Measurements from ENCODE around the gene CDCA3. TPM values are rescaled to one million over a fixed set of nuclear protein-coding genes. Genes with fewer than 3 reads are reported as not detected.
A peak's percentile ranks its signal among the peaks of the same experiment; 100 is the strongest.
"Not testable (repeated sequence)": the region's sequence is repeated elsewhere in the genome, so short reads cannot be mapped to it uniquely, and the experiment has no call there.

CDCA3 gene
- 2.2 TPM for total RNA-seq

DNA sequence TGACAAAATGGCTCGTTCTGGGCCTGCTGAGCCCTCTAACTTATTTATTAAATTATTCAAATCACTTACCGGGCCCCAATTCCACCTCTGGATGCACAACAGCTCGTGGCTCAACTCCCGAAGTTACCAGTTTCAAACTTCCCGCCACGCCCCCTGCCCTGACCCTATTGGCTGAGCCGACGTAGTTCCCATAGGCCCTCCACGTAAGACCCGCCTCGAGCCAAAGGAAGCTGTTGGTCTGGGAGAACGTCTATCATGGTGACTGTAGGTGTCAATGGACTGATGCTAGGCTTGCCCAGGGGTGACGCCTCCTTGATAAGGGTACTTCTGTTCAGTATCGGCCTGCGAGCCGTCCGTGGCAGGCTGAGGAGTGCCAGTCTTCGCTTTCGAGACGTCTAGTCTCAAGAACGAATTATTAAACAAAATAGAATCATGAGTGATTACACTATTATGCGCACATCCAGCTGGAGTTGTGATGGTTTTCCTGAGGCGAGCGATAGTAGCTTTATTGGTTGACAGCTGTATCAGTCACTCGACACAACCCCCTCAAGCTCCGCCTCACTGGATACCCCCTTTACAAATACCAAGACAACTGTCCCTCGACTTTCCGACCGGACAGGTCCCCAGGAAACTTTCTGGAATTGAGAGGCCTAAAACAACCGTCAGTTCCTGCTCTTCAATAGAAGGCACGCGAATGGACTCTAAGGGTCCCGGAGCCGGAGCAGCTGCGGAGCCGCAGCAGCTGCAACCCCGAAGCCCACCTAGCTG lies at the start of gene CDCA3:
Gene CDCA3, minus strand, starts transcription at position 134 of the 768 bp plus-strand sequence. CDS start 334 bp downstream, outside the sequence.
- DNase-seq (ENCODE audit: low spot score): peak; percentile 96

- DNase-seq (ENCODE audit: low spot score): peak; percentile 73
Observed at GRCh38 chr12:6899837-6900519, 48.9 kb upstream of the CDCA3 start.

DNA sequence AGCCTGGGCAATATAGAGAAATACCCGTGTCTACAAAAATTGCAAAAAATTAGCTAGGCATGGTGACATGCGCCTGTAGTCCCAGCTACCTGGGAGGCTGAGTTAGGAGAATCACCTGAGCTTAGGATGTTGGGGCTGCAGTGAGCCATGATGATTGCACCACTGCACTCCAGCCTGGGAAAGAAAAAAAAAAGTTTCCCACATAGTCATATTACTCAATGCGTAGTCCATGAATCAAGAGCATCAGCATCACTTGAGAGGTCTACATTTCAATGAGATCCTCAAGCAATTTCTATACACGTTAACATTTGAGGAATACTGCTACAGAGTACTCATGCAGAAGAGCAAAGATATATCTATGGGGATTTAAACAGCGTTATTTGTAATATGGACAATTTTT lies 48.3 kb upstream of the CDCA3 start:
- DNase-seq (ENCODE audit: low spot score): no peak

DNA sequence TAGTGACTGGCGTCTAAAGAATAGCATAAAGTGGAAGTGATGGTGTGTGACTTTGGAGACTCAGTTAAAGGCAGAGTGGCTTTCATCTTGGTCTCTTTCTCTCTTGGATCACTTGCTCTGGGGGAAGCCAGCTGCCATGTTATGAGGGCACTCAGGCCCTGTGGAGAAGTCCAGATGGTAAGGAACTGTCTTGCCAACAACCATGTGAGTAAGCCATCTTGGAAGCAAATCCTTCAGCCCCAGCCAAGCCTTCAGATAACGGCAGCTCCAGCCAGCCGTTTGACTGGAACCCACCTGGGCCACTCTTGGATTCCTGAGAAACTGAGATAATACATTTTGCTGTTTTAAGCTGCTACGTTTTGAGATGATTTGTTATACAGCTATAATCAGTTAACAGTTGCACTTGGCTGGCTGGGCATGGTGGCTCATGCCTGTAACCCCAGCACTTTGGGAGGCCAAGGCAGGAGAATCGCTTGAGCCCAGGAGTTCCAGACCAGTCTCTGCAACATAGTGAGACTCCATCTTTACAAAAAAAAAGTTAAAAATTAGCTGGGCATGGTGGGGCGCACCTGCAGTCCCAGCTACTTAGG lies 45.9 kb upstream of the CDCA3 start:
- DNase-seq (ENCODE audit: low spot score): no peak

GRCh38 chr12:6894321-6894720 lies 43.2 kb upstream of the CDCA3 start:
- no peak for DNase-seq (ENCODE audit: low spot score)

- not testable (repeated sequence) for DNase-seq (ENCODE audit: low spot score)
Observed at GRCh38 chr12:6892683-6893082, 41.6 kb upstream of the CDCA3 start.

DNA sequence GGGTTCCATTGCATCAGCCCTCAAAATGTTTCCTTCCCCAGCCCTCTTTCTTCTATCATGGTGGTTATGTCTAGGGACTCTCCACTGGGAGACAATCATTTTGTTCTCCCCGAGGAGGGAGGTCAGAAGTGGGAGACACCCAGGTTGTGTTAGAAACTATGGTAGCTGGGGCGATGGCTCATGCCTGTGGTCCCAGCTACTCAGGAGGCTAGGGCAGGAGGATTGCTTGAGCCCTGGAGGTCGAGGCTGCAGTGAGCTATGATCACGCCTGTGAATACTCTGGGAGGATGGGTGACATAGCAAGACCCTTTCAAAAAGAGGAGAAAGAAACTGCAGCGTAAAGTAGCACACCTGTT lies 40.5 kb upstream of the CDCA3 start:
- DNase-seq (ENCODE audit: low spot score): no peak

DNA sequence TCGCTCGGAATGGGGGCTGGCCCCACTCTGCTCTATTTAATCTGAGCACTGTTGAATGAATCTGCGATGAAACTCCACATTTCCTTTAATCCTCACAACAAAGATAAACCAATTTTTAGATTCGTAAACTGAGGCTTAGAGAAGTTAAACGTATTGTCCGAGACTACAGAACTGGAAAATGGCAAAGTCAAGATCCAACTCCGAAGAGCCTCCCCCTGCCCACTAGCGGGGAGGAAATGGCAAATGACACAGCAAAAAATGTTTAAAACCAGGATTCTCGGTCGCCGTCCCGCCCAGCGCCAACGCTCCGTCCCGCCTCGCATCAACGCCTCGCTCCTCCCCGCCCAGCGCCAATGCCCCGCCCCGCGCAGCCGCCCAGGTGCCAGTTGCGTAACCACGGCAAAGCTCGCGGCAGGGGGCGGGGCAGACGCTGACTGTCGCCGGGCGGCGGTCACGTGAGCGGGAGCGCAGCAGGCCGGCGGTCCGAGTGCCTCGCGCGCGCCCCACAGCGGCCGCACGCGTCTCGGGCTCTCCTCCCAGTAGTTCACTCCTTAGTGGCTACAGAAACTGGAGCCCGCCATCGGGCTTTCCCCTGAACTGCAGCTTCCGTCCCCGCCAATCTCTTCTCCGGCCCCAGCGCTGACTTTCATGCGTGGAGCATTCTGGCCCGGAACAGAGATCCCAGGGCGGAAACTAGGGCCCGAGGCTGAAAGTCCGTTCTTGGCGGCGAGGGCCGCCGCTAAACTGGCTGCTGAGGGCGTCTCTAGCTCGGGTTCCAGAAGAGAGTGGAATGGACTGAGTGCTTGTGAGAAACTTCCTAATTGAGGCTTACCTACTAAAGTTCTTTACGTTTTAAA lies 39.9 kb upstream of the CDCA3 start:
- peak; percentile 98 for DNase-seq (ENCODE audit: low spot score)

GRCh38 chr12:6889775-6890573 lies 38.9 kb upstream of the CDCA3 start:
- not testable (repeated sequence) for DNase-seq (ENCODE audit: low spot score)

- not testable (repeated sequence) for DNase-seq (ENCODE audit: low spot score)
Observed at GRCh38 chr12:6888794-6889193, 37.7 kb upstream of the CDCA3 start.

DNA sequence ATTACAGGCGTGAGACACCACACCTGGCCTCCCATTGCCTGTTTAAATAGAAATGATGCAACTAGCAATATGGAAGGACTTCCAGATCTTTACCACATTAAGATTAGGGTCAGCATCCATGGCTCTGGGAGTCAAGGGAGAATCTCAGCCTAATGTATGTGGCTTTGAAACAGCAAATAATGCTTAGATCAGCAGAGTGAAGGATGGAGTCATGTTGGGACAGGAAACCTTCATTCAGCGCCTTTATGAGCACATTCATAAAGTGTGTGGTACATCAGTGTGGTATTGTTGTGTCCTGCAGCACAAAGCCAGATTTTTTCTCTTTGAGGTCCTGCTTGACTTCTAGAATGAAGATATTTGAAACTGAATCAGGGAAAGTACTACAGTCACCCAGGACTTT lies 37.3 kb upstream of the CDCA3 start:
- DNase-seq (ENCODE audit: low spot score): no peak

GRCh38 chr12:6887460-6887859 lies 36.4 kb upstream of the CDCA3 start:
- DNase-seq (ENCODE audit: low spot score): no peak

DNA sequence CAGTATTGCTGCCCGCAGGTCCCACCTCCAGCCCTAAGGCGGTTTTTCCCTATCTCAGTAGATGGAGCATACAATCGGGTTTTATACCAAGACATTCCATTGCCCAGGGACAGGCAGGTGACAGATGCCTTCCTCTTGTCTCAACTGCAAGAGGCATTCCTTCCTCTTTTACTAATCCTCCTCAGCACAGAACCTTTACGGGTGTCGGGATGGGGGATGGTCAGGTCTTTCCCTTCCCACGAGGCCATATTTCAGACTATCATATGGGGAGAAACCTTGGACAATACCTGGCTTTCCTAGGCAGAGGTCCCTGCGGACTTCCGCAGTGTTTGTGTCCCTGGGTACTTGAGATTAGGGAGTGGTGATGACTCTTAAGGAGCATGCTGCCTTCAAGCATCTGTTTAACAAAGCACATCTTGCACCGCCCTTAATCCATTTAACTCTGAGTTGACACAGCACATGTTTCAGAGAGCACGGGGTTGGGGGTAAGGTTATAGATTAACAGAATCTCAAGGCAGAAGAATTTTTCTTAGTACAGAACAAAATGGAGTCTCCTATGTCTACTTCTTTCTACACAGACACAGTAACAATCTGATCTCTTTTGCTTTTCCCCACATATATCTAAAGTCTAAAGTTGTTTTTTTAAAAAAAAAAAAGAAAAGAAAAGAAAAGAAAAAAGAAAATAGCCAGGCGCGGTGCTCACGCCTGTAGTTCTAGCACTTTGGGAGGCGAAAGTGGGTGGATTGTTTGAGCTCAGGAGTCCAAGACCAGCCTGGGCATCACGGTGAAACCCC lies 35.3 kb upstream of the CDCA3 start:
- DNase-seq (ENCODE audit: low spot score): not testable (repeated sequence)

DNA sequence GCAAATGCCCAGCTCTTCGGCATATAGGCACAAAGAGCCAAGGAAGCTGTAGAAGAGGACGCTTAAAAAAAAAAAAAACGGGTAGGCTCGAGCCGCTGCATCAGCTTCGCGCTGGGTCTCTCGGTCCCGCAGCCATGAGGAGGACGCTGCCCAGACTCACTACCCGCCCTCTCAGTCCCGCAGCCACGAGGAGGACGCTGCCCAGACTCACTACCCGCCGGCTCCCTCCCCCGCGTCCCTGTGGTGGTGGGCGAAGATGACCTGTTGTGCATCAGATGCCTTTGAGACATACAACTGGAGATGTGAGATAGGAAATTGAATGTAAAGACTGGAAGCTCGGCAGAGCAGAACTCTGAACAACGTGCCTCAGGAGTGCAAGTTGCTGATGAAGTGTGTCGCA lies 33.5 kb upstream of the CDCA3 start:
- no peak for DNase-seq (ENCODE audit: low spot score)

DNA sequence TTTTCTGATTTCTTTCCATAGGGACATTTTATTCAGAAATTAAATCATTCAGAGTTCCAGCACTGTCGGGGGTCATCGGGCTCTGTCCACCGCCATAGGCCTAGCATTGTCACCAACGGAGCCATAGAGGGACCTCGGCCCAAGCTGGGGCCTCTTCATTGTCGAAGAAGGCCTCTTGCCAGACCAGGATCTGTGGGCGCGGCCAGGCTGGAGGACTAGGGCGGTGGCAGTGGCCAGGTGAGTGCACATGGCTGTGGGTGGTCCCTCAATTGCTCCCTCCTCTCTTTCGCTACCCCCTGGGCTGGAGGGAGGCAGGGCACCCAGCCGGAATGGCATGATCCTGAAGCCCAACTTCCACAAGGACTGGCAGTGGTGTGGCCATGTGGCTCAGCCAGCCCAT lies 32.6 kb upstream of the CDCA3 start:
- no peak for DNase-seq (ENCODE audit: low spot score)

- no peak for DNase-seq (ENCODE audit: low spot score)
Observed at GRCh38 chr12:6883252-6883651, 32.2 kb upstream of the CDCA3 start.

DNA sequence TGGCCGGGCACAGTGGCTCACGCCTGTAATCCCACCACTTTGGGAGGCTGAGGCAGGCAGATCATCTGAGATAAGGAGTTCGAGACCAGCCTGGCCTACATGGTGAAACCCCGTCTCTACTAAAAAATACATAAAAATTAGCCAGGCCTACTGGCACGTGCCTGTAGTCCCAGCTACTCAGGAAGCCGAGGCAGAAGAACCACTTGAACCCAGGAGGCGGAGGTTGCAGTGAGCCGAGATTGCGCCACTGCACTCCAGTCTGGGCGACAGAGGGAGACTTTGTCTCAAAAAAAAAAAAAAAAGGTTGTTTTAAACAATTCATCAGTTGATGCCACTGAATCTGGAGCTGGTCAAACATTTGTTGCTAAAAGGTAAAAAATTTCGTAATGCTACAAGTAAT lies 28.7 kb upstream of the CDCA3 start:
- not testable (repeated sequence) for DNase-seq (ENCODE audit: low spot score)

DNA sequence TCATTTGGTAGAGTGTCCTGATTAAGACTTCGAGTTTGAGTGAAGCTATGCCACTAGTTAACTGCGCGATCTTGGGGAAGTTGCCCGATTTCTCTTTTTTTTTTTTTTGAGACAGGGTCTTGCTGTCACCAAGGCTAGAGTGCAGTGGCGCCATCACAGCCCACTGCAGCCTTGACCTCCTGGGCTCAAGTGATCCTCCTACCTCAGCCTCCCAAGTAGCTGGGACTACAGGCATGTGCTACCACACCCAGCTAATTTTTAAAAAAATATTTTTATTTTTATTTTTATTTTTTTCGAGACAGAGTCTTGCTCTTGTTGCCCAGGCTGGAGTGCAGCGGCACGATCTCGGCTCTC lies 22.9 kb upstream of the CDCA3 start:
- not testable (repeated sequence) for DNase-seq (ENCODE audit: low spot score)

DNA sequence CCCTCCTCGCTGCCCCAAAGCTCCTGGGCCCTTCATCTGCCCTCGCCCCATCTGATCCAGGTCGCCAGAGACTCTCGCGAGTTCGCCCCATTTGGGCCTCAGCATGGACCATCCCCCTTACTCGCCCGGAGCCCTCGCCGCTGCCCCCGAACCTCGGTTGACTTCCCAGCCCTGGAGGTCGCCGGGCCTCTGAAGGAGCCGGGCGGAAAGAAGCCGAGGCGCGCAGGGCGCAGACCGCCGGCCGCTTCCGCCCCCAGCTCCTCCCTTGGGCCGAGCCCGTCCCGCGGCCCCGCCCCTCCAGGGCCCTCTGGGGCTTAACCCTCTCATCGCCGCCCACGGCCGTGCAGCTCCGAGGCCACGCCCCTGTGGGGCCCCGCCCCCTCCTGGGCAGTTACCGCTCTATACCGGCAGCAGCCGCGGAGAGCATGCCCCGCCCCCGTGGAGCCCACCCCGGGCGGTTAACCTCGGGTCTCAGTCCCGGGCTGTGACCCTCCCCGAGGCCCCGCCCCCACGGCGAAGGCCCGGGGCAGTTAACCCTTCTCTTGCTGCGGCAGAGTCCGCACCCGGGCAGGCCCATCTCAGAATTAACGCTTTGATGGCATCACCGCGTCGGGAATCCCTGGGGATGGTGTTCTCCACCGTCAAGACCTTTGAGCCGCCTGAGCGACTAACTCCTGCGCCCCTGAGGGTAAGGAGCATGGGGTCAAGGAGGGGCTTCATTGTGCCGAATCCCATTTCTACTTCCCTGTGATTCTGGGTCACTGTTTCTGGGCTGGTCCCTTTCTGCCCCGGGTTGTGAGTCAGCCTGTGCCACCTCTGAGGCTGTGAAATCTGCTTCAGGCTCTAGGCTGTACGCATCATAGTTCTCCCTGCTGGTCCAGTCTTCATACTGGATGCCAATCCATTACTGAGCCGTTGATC lies 22.3 kb upstream of the CDCA3 start, which contains the start of gene SPSB2:
Gene SPSB2, minus strand, starts transcription at position 210 of the 921 bp plus-strand sequence. CDS start 402 bp downstream, outside the sequence.
- DNase-seq (ENCODE audit: low spot score): peak; percentile 99

Measured in mucosa of gallbladder (tissue), 1 donor.